Heart right ventricle (tissue), 16 donors: ENCODE results near the gene RETN. TPM values are rescaled to one million over a fixed set of nuclear protein-coding genes. Genes with fewer than 3 reads are reported as not detected.

Experiments
- ATAC-seq, 8 donors: fragments of 200-7000 bp; cut with Tn5 transposase; one replicate each; pipeline ENCODE4 v1.9.1; 2020; ENCODE audit warnings: mild to moderate bottlenecking in 8 of 8, moderate library complexity in 8 of 8, moderate number of reproducible peaks in 1 of 8
- DNase-seq, 2 donors: peaks; one replicate each; pipeline ENCODE4 v3.0.0-alpha.2; 2020
- H3K27ac ChIP-seq, 10 donors: fragments of 200-600 bp; sonication (generic) in 2 of 10; one replicate each; pipeline versions ENCODE4 v1.5.0 to v1.8.0; 2020 to 2022; ENCODE audit warnings: mild to moderate bottlenecking in 3 of 10
- H3K27me3 ChIP-seq, 7 donors: fragments of 200-600 bp; one replicate each; pipeline ENCODE4 v1.8.0; 2021 to 2022; ENCODE audit warnings: mild to moderate bottlenecking in 2 of 7
- H3K36me3 ChIP-seq, 9 donors: fragments of 200-600 bp; sonication (generic) in 1 of 9; one replicate each; pipeline versions ENCODE4 v1.5.0 to v1.8.0; 2020 to 2022; ENCODE audit warnings: mild to moderate bottlenecking in 2 of 9
- H3K4me1 ChIP-seq, 9 donors: fragments of 200-600 bp; sonication (generic) in 1 of 9; one replicate each; pipeline versions ENCODE4 v1.5.0 to v1.8.0; 2020 to 2022; ENCODE audit warnings: mild to moderate bottlenecking in 4 of 9
- H3K4me3 ChIP-seq, 10 donors: fragments of 200-600 bp; sonication (generic) in 2 of 10; one replicate each; pipeline versions ENCODE4 v1.5.0 to v1.8.0; 2020 to 2022; ENCODE audit warnings: mild to moderate bottlenecking in 7 of 10, moderate library complexity in 2 of 10
- H3K9me3 ChIP-seq, 11 donors: fragments of 200-600 bp in 10 of 11; sonication (generic) in 2 of 11; one replicate each; pipeline versions ENCODE4 v1.5.0 to v1.8.0; 2013 to 2022; ENCODE audit warnings: mild to moderate bottlenecking in 2 of 11, control low read depth in 1 of 11, moderate library complexity in 1 of 11
- CTCF ChIP-seq, 9 donors: fragments of 200-600 bp; sonication (generic) in 2 of 9; IDR thresholded peaks; one replicate each; pipeline versions ENCODE4 v1.5.0 to v1.8.0; 2021 to 2022; ENCODE audit warnings: antibody characterized with exemption in 9 of 9, mild to moderate bottlenecking in 5 of 9, moderate library complexity in 1 of 9
- WGBS, 2 donors: extraction: QIAGEN DNeasy Blood & Tissue Kit; methylation state at CpG; one replicate each; pipeline ENCODE4 v1.1.7; 2013; ENCODE audit warnings: inconsistent platforms in 1 of 2; 5-methylcytosine and 5-hydroxymethylcytosine counted together
- intact Hi-C, 10 donors: fragments of 100-400 bp; cut with DNase I; formaldehyde crosslinking; loops; one replicate each; pipeline versions ENCODE4 v1.11.1 to v1.14.2; 2022
- polyA plus RNA-seq, 2 donors: library from polyadenylated mRNA; stranded (reverse); fragments of 200-250 nt; gene quantifications; one replicate each; pipeline ENCODE4 v1.2.3, GENCODE V29; 2013
- total RNA-seq, 10 donors: library from RNA; stranded (reverse); fragmentation: NEBNext Ultra II Directional in 3 of 10; extraction: Animal tissue kit (Norgen Biotek cat#: 25700) in 3 of 10; gene quantifications; one replicate each; pipeline versions ENCODE4 v1.2.1 to v1.2.4, GENCODE V29; 2021 to 2023
- donor health status: Arrhythmogenic right ventricular cardiomyopathy.
- donor health status: ischemic (EF 13 %, LVEDD 7.1; RV severe dilation, severe dysfunction).
- donor health status: healthy with polysubstance abuse.
- donor health status: DM: no; HTN: yes; CAD: no.
- donor health status: DM: no; HTN: no; CAD: no.
- donor health status: ischemic (EF 25% LVEDD 6.9; RV normal size, moderate dysfunction).
- donor health status: ischemic (EF 25% LVEDD 5.7; RV mildly dilated, moderate dysfunction).
- donor health status: healthy.
- donor health status: DM: yes; HTN: yes; CAD: no.
- donor health status: Ischemic cardiomyopathy.
- donor health status: ischemic (EF 35%, LVEDD 5.7; RV mildly dilated, moderate dysfunction).
- donor health status: nonischemic (EF 11% LVEDD 7.7; RV severe dilation, severe dysfunction).
- donor health status: DM: yes; HTN: yes; CAD: no.
- donor health status: PGD.
- donor health status: ischemic (EF 29% LVEDD 5.4; RV normal size, mild dysfunction).
- donor health status: nonischemic (EF 23%, LVEDD 6.1; RV moderate dilation, normal function).

RETN gene
- total and polyA plus RNA-seq, 12 donors, result 0.51 to 12.6 (median 4.6) TPM; not detected in 8

- Histone ChIP-seq H3K9me3 (no peaks in the 10 kb centered on the region), H3K36me3 (peaks cover 0 to 96% (median 52%) of the 10 kb centered on the region in 9 donors), H3K27me3 (no peaks in the 10 kb centered on the region), H3K27ac (no peak overlapping the region), H3K4me3 (no peak overlapping the region), H3K4me1 (peaks cover 3 to 24% (median 12%) of the 10 kb centered on the region in 9 donors)
- 85 to 89% methylated on average over 16 of the region's 16 CpGs for WGBS, 2 donors
- intact Hi-C loops, result no loop called here
- TF ChIP-seq CTCF (IDR thresholded peaks at IDR 0.05), result no peak
- no peak for ATAC-seq
- no peak for DNase-seq
These were observed 45.7 kb upstream of the RETN start for GRCh38 chr19:7622933-7623685.

GRCh38 chr19:7623725-7624603, 44.9 kb upstream of the RETN start:
- no peak for TF ChIP-seq CTCF (IDR thresholded peaks at IDR 0.05)
- intact Hi-C loops, result no loop called here
- ATAC-seq, result no peak
- WGBS, 2 donors, result 94% methylated on average over 39 of the region's 39 CpGs
- no peaks in the 10 kb centered on the region for H3K27me3 ChIP-seq
- no peaks in the 10 kb centered on the region for H3K9me3 ChIP-seq
- no peak overlapping the region for H3K4me3 ChIP-seq
- DNase-seq, result no peak
- no peak overlapping the region for H3K27ac ChIP-seq
- H3K4me1 ChIP-seq, result peaks cover 9 to 27% (median 20%) of the 10 kb centered on the region in 9 donors
- H3K36me3 ChIP-seq, result peaks cover 0 to 88% (median 45%) of the 10 kb centered on the region in 9 donors

- intact Hi-C loops, result loop anchor here in 1 of 10 donors (5.0 kb wide), 1 partner anchor 88 kb away; the partner anchor contains the start of gene PNPLA6
- Histone ChIP-seq H3K27me3 (no peaks in the 10 kb centered on the region), H3K4me3 (no peak overlapping the region), H3K36me3 (peaks cover 0 to 80% (median 44%) of the 10 kb centered on the region in 9 donors), H3K27ac (no peak overlapping the region), H3K4me1 (peaks cover 7 to 24% (median 18%) of the 10 kb centered on the region in 9 donors), H3K9me3 (no peaks in the 10 kb centered on the region)
- 92 to 93% methylated on average over 17 of the region's 17 CpGs for WGBS, 2 donors
- ATAC-seq, result no peak
- TF ChIP-seq CTCF (IDR thresholded peaks at IDR 0.05), result no peak
- no peak for DNase-seq
These were observed 44.0 kb upstream of the RETN start for GRCh38 chr19:7624810-7625209.

GRCh38 chr19:7625763-7626372, 43.0 kb upstream of the RETN start:
- TF ChIP-seq CTCF (IDR thresholded peaks at IDR 0.05), result no peak
- Histone ChIP-seq H3K27ac (no peak overlapping the region), H3K27me3 (no peaks in the 10 kb centered on the region), H3K4me1 (peaks cover 11 to 34% (median 28%) of the 10 kb centered on the region in 9 donors), H3K4me3 (no peak overlapping the region), H3K9me3 (no peaks in the 10 kb centered on the region), H3K36me3 (peaks cover 0 to 70% (median 39%) of the 10 kb centered on the region in 9 donors)
- intact Hi-C loops, result loop anchor here in 1 of 10 donors (5.0 kb wide), 1 partner anchor 89 kb away; the partner anchor contains the start of gene PNPLA6
- 97% methylated on average over 34 of the region's 34 CpGs for WGBS, 2 donors
- no peak for ATAC-seq
- DNase-seq, result no peak
